Gastrocnemius medialis (tissue), 4 donors: ENCODE results near the gene TNIP3. TPM values are rescaled to one million over a fixed set of nuclear protein-coding genes. Genes with fewer than 3 reads are reported as not detected.
"Not testable (repeated sequence)": the region's sequence is repeated elsewhere in the genome, so short reads cannot be mapped to it uniquely, and the experiment has no call there.

ENCODE experiments used
- ATAC-seq, 2 donors: fragments of 150-250 bp; one replicate each; pipeline ENCODE4 v1.9.1; 2016
- DNase-seq, 2 donors: peaks; one replicate each; pipeline ENCODE4 v3.0.0-alpha.2; 2019
- H3K27ac ChIP-seq, 4 donors: fragments of 200-600 bp; sonication (generic); 1 replicate in 1 of 4; 2 replicates in 3 of 4; pipeline ENCODE4 v1.5.1; 2016 to 2018; ENCODE audit warnings: mild to moderate bottlenecking in 2 of 4, moderate library complexity in 1 of 4
- H3K27me3 ChIP-seq, 3 donors: fragments of 200-600 bp; sonication (generic) in 2 of 3; 1 replicate in 1 of 3; 2 replicates in 2 of 3; pipeline versions ENCODE4 v1.5.1 to v1.6.0; 2016 to 2019; ENCODE audit warnings: mild to moderate bottlenecking in 1 of 3, moderate library complexity in 1 of 3
- H3K36me3 ChIP-seq, 2 donors: fragments of 200-600 bp; sonication (generic) in 1 of 2; one replicate each; pipeline ENCODE4 v1.5.1; 2017 to 2018
- H3K4me1 ChIP-seq, 2 donors: fragments of 200-600 bp; sonication (generic) in 1 of 2; one replicate each; pipeline ENCODE4 v1.5.1; 2016 to 2017; ENCODE audit warnings: mild to moderate bottlenecking in 2 of 2
- H3K4me3 ChIP-seq, 4 donors: fragments of 200-600 bp; sonication (generic) in 3 of 4; 1 replicate in 1 of 4; 2 replicates in 3 of 4; pipeline ENCODE4 v1.5.1; 2016 to 2019; ENCODE audit warnings: mild to moderate bottlenecking in 2 of 4
- H3K9me3 ChIP-seq, 3 donors: fragments of 200-600 bp; sonication (generic) in 2 of 3; 1 replicate in 1 of 3; 2 replicates in 2 of 3; pipeline ENCODE4 v1.5.1; 2016 to 2019
- CTCF ChIP-seq, 5 experiments: fragments of 450-650 bp in 3 of 5; fragments of 200-600 bp in 2 of 5; sonication (generic) in 2 of 5; IDR thresholded peaks in 4 of 5; conservative IDR thresholded peaks in 1 of 5; 1 replicate in 4 of 5; 2 replicates in 1 of 5; pipeline ENCODE4 v1.5.1; 2016 to 2019; ENCODE audit warnings: antibody characterized with exemption in 5 of 5, mild to moderate bottlenecking in 3 of 5, moderate library complexity in 3 of 5
- POLR2A ChIP-seq, 2 donors: fragments of 450-650 bp; IDR thresholded peaks; one replicate each; pipeline ENCODE4 v1.6.1; 2017; ENCODE audit warnings: antibody characterized with exemption in 2 of 2, mild to moderate bottlenecking in 2 of 2, moderate library complexity in 2 of 2
- in situ Hi-C, 4 donors: fragments of 200-750 bp; cut with MboI; loops; one replicate each; pipeline versions ENCODE4 v1.15.0 to v1.8.0; 2017; ENCODE audit warnings: low sequenced_read_pairs in 4 of 4
- intact Hi-C: fragments of 100-400 bp; cut with DNase I; formaldehyde crosslinking; loops from one replicate; pipeline ENCODE4 v1.15.1; 2023; ENCODE audit warnings: low total_unique reads
- total RNA-seq, 4 donors: library from RNA; depleted of rRNA; stranded (reverse); fragments of >200 nt; gene quantifications; one replicate each; pipeline versions ENCODE4 v1.1.0 to v1.2.3, GENCODE V29; 2016

TNIP3 gene
- total RNA-seq, 4 donors from 2014 or later, result not detected

- H3K27me3 ChIP-seq, result no peaks in the 10 kb centered on the region
- H3K36me3 ChIP-seq, result no peaks in the 10 kb centered on the region
- TF ChIP-seq CTCF (IDR thresholded peaks at IDR 0.05 in 4 of 5, conservative IDR thresholded peaks at IDR 0.05 in 1 of 5), result no peak
- TF ChIP-seq POLR2A (IDR thresholded peaks at IDR 0.05), result no peak
- in situ Hi-C loops (loop anchor here in 1 of 4 donors (25.0 kb wide), 1 partner anchor 560 kb away; no protein-coding TSS in a partner anchor), intact Hi-C loops (no loop called here)
- H3K4me1 ChIP-seq, result no peaks in the 10 kb centered on the region
- no peak overlapping the region for H3K27ac ChIP-seq
- no peak for ATAC-seq
- DNase-seq, result no peak
- H3K9me3 ChIP-seq, result no peaks in the 10 kb centered on the region
- H3K4me3 ChIP-seq, result no peak overlapping the region
Observed at GRCh38 chr4:121177246-121178137, 13.4 kb upstream of the TNIP3 start.

- no peak overlapping the region for H3K4me3 ChIP-seq
- H3K27me3 ChIP-seq, result no peaks in the 10 kb centered on the region
- TF ChIP-seq CTCF (IDR thresholded peaks at IDR 0.05 in 4 of 5, conservative IDR thresholded peaks at IDR 0.05 in 1 of 5), result no peak
- DNase-seq, result no peak
- intact Hi-C loops (no loop called here), in situ Hi-C loops (loop anchor here in 1 of 4 donors (25.0 kb wide), 1 partner anchor 561 kb away; no protein-coding TSS in a partner anchor)
- H3K36me3 ChIP-seq, result no peaks in the 10 kb centered on the region
- no peaks in the 10 kb centered on the region for H3K9me3 ChIP-seq
- no peak overlapping the region for H3K27ac ChIP-seq
- no peaks in the 10 kb centered on the region for H3K4me1 ChIP-seq
- no peak for ATAC-seq
Observed at GRCh38 chr4:121176082-121176934, 12.2 kb upstream of the TNIP3 start.

GRCh38 chr4:121171477-121171876, 7.4 kb upstream of the TNIP3 start:
- H3K36me3 ChIP-seq, in situ Hi-C loops, ATAC-seq, H3K4me3 ChIP-seq, DNase-seq, H3K4me1 ChIP-seq, H3K27ac ChIP-seq, H3K27me3 ChIP-seq, H3K9me3 ChIP-seq, intact Hi-C loops: not testable (repeated sequence)

- DNase-seq (no peak), ATAC-seq (no peak)
- Histone ChIP-seq H3K36me3 (no peaks in the 10 kb centered on the region), H3K4me3 (no peak overlapping the region), H3K27ac (no peak overlapping the region), H3K27me3 (no peaks in the 10 kb centered on the region), H3K9me3 (no peaks in the 10 kb centered on the region), H3K4me1 (no peaks in the 10 kb centered on the region)
- TF ChIP-seq CTCF (IDR thresholded peaks at IDR 0.05 in 4 of 5, conservative IDR thresholded peaks at IDR 0.05 in 1 of 5) (no peak), POLR2A (IDR thresholded peaks at IDR 0.05) (no peak)
- intact Hi-C loops, result no loop called here
- in situ Hi-C loops, result no loop called here
Observed at GRCh38 chr4:121168446-121169281, 4.5 kb upstream of the TNIP3 start.
